BLaER1 (cell line): ENCODE measurements around the gene PFKFB4.
"Not testable (repeated sequence)": the region's sequence is repeated elsewhere in the genome, so short reads cannot be mapped to it uniquely, and the experiment has no call there.

ENCODE experiments used
- H3K27ac ChIP-seq: shearing (Covaris generic); formaldehyde crosslinking; 2 replicates; pipeline ENCODE4 v1.8.1; 2022
- H3K27me3 ChIP-seq: shearing (Covaris generic); formaldehyde crosslinking; 2 replicates; pipeline ENCODE4 v1.8.1; 2022
- H3K36me3 ChIP-seq: shearing (Covaris generic); formaldehyde crosslinking; 2 replicates; pipeline ENCODE4 v1.8.1; 2022
- H3K4me1 ChIP-seq: shearing (Covaris generic); formaldehyde crosslinking; 2 replicates; pipeline ENCODE4 v1.8.1; 2022
- H3K4me2 ChIP-seq: shearing (Covaris generic); formaldehyde crosslinking; 2 replicates; pipeline ENCODE4 v1.8.1; 2022
- H3K4me3 ChIP-seq: shearing (Covaris generic); formaldehyde crosslinking; 2 replicates; pipeline ENCODE4 v1.8.1; 2022
- H3K9ac ChIP-seq: shearing (Covaris generic); formaldehyde crosslinking; 2 replicates; pipeline ENCODE4 v1.8.1; 2022
- H3K9me3 ChIP-seq: shearing (Covaris generic); formaldehyde crosslinking; 2 replicates; pipeline ENCODE4 v1.8.1; 2022
- H4K20me1 ChIP-seq: shearing (Covaris generic); formaldehyde crosslinking; 2 replicates; pipeline ENCODE4 v1.8.1; 2022
- Cebpa-rat ChIP-seq: shearing (Covaris generic); IDR thresholded peaks from 2 replicates; pipeline ENCODE4 v1.8.1; 2022

Gene PFKFB4

GRCh38 chr3:48478626-48479555 lies 77.7 kb downstream of the PFKFB4 start:
- peak overlapping the region; percentile 79 for H3K4me2 ChIP-seq
- peak overlapping the region; percentile 32; the same call in 1 of the 2 replicates for H3K4me3 ChIP-seq
- TF ChIP-seq Cebpa-rat = no peak
- H3K27ac ChIP-seq = peak overlapping the region; percentile 77
- peaks cover 70% of the 10 kb centered on the region for H3K4me1 ChIP-seq
- H4K20me1 ChIP-seq = no peaks in the 10 kb centered on the region
- no peaks in the 10 kb centered on the region for H3K27me3 ChIP-seq
- no peaks in the 10 kb centered on the region for H3K9me3 ChIP-seq
- peak overlapping the region; percentile 70; the same call in 1 of the 2 replicates for H3K9ac ChIP-seq
- H3K36me3 ChIP-seq = 0 out of 2 replicates have a peak, but pooled peaks cover 5% of the 10 kb centered on the region

- Histone ChIP-seq H3K4me1 (peaks cover 78% of the 10 kb centered on the region), H4K20me1 (no peaks in the 10 kb centered on the region), H3K9ac (peak overlapping the region; percentile 70), H3K4me3 (peak overlapping the region; percentile 31; the same call in 1 of the 2 replicates), H3K9me3 (no peaks in the 10 kb centered on the region), H3K36me3 (0 out of 2 replicates have a peak, but pooled peaks cover 5% of the 10 kb centered on the region), H3K27ac (peak overlapping the region; percentile 77), H3K27me3 (no peaks in the 10 kb centered on the region), H3K4me2 (peak overlapping the region; percentile 79)
- TF ChIP-seq Cebpa-rat = no peak
Measured at GRCh38 chr3:48477959-48478520, 78.6 kb downstream of the PFKFB4 start.

DNA sequence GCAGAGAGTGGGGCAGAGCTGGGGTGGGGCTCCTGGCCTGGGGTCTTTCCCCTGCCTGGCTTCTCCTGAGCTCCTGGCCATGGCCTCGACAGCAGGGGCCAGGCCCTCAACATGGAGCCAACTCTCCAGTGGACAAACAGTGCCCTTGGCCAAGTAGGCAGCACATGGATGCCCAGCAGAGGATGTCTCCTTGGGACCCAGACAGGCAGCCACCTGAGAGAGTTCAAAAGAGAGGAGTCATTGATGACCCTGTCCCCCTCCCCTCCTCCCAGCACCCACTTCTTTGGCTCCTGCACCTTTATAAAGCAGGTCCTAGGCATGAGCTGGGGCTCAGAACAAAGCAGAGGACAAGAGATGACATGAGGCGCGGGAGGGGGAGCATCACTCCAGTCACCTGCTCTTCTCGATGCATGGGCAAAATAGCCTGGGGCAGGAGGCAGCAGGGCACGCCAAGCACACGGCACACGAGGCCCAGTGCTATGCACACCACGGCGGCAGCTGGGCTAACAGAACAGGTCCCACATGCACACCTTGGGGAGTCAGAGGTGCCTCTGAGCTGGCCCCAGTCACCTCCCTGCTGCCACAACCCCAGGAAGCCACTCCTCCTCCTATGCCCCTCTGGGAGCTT lies 80.1 kb downstream of the PFKFB4 start:
- no peaks in the 10 kb centered on the region for H4K20me1 ChIP-seq
- H3K4me1 ChIP-seq = peaks cover 83% of the 10 kb centered on the region
- peak overlapping the region; percentile 70 for H3K9ac ChIP-seq
- no peaks in the 10 kb centered on the region for H3K9me3 ChIP-seq
- no peaks in the 10 kb centered on the region for H3K27me3 ChIP-seq
- peak overlapping the region; percentile 77 for H3K27ac ChIP-seq
- H3K4me2 ChIP-seq = peak overlapping the region; percentile 79
- 0 out of 2 replicates have a peak, but pooled peaks cover 5% of the 10 kb centered on the region for H3K36me3 ChIP-seq
- no peak for TF ChIP-seq Cebpa-rat
- H3K4me3 ChIP-seq = peak overlapping the region; percentile 17

GRCh38 chr3:48475188-48475587 lies 81.4 kb downstream of the PFKFB4 start:
- Histone ChIP-seq H4K20me1 (peaks cover 9% of the 10 kb centered on the region), H3K9me3 (no peaks in the 10 kb centered on the region), H3K4me1 (peaks cover 90% of the 10 kb centered on the region), H3K4me2 (peak overlapping the region; percentile 79), H3K9ac (no peak overlapping the region), H3K27me3 (no peaks in the 10 kb centered on the region), H3K4me3 (no peak overlapping the region), H3K36me3 (peaks cover 11% of the 10 kb centered on the region; the same call in 1 of the 2 replicates), H3K27ac (peak overlapping the region; percentile 77; the same call in 1 of the 2 replicates)
- TF ChIP-seq Cebpa-rat = no peak

- Histone ChIP-seq H3K9ac (no peak overlapping the region), H4K20me1 (peaks cover 15% of the 10 kb centered on the region), H3K4me2 (no peak overlapping the region), H3K4me3 (no peak overlapping the region), H3K27ac (peak overlapping the region; percentile 20; the same call in 1 of the 2 replicates), H3K36me3 (peaks cover 17% of the 10 kb centered on the region), H3K4me1 (peaks cover 90% of the 10 kb centered on the region), H3K9me3 (no peaks in the 10 kb centered on the region), H3K27me3 (no peaks in the 10 kb centered on the region)
- TF ChIP-seq Cebpa-rat = no peak
Measured at GRCh38 chr3:48474619-48475018, 82.0 kb downstream of the PFKFB4 start.

DNA sequence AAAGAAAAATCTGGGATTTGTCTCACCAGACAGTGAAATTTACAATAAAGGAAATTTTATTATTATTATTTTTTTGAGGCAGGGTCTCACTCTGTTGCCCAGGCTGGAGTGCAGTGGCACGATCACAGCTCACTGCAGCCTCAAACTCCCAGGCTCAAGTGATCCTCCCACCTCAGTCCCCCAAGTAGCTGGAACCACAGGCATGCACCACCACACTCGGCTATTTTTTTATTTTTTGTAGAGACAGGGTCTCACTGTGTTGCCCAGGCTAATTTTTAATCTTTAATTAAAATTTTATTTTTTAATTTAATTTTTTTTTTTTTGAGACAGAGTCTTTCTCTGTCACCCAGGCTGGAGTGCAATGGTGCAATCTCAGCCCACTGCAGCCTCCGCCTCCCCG lies 82.6 kb downstream of the PFKFB4 start:
- peak overlapping the region; percentile 96; the same call in 1 of the 2 replicates for H3K4me2 ChIP-seq
- H3K9ac ChIP-seq, H3K27me3 ChIP-seq, H3K4me3 ChIP-seq, H3K27ac ChIP-seq, H3K9me3 ChIP-seq: not testable (repeated sequence)
- peaks cover 90% of the 10 kb centered on the region for H3K4me1 ChIP-seq
- H3K36me3 ChIP-seq = peaks cover 23% of the 10 kb centered on the region
- H4K20me1 ChIP-seq = peaks cover 21% of the 10 kb centered on the region

GRCh38 chr3:48473617-48473952 lies 83.0 kb downstream of the PFKFB4 start:
- no peak overlapping the region for H3K4me3 ChIP-seq
- H4K20me1 ChIP-seq = peaks cover 25% of the 10 kb centered on the region
- H3K27ac ChIP-seq = peak overlapping the region; percentile 90
- no peaks in the 10 kb centered on the region for H3K9me3 ChIP-seq
- H3K9ac ChIP-seq = 0 out of 2 replicates have a peak overlapping the region, but pooled peaks have one; percentile 4
- peaks cover 90% of the 10 kb centered on the region for H3K4me1 ChIP-seq
- TF ChIP-seq Cebpa-rat = no peak
- peak overlapping the region; percentile 96 for H3K4me2 ChIP-seq
- H3K27me3 ChIP-seq = no peaks in the 10 kb centered on the region
- H3K36me3 ChIP-seq = peaks cover 27% of the 10 kb centered on the region

- Histone ChIP-seq H3K27ac (peak overlapping the region; percentile 90), H4K20me1 (peaks cover 30% of the 10 kb centered on the region), H3K4me1 (peaks cover 90% of the 10 kb centered on the region), H3K4me3 (peak overlapping the region; percentile 73), H3K27me3 (no peaks in the 10 kb centered on the region), H3K4me2 (peak overlapping the region; percentile 96), H3K36me3 (peaks cover 33% of the 10 kb centered on the region), H3K9me3 (no peaks in the 10 kb centered on the region), H3K9ac (peak overlapping the region; percentile 88)
- TF ChIP-seq Cebpa-rat = no peak
Measured at GRCh38 chr3:48472923-48473616, 83.5 kb downstream of the PFKFB4 start.

DNA sequence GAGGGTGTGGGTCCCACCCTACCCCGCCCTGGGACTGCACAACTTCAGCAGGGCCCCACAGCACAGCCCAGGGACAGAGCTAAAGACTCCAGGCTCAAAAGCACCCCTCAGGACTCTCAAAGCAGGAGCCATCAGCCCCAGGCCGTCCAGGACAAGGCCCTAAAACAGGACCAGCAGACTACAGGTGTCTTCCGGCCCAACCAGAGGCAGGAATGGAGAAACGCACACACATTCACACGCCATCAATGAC lies 84.0 kb downstream of the PFKFB4 start:
- Histone ChIP-seq H3K4me3 (peak overlapping the region; percentile 73), H3K9me3 (no peaks in the 10 kb centered on the region), H3K4me2 (peak overlapping the region; percentile 96), H3K9ac (peak overlapping the region; percentile 88), H3K4me1 (peaks cover 90% of the 10 kb centered on the region), H4K20me1 (peaks cover 35% of the 10 kb centered on the region), H3K36me3 (peaks cover 37% of the 10 kb centered on the region), H3K27me3 (no peaks in the 10 kb centered on the region), H3K27ac (peak overlapping the region; percentile 90)
- TF ChIP-seq Cebpa-rat = no peak
